GM18507 (cell line): ENCODE measurements around the gene HECTD4.
"Not testable (repeated sequence)": the region's sequence is repeated elsewhere in the genome, so short reads cannot be mapped to it uniquely, and the experiment has no call there.

Source experiments
- DNase-seq: peaks from one replicate; pipeline ENCODE4 v3.0.0; 2011; ENCODE audit warnings: low read depth; ENCODE audit not compliant: insufficient read length; ENCODE audit errors: extremely low spot score
- FAIRE-seq: peaks from 2 replicates; lab custom pipeline; 2011; peaks lifted over from hg19 to GRCh38; lab: Jason Lieb, UNC

Gene HECTD4

DNA sequence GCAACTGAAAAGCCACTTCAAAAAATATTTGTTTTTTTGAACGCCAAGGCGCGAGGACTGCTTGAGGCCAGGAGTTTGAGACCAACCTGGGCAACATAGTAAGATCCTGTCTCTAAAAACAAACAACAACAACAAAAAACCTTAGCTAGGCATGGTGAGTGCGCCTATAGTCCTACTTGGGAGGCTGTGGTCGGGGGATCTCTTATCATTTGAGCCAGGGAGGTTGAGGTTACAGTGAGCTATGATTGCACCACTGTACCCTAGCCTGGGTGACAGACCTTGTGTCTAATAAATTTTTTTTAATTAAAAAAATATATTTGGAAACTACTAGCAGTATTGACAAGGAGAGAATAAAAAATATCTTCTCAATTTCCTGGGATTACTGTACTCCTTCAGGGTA, 143.8 kb downstream of the HECTD4 start:
- FAIRE-seq = no peak
- DNase-seq = no peak

DNA sequence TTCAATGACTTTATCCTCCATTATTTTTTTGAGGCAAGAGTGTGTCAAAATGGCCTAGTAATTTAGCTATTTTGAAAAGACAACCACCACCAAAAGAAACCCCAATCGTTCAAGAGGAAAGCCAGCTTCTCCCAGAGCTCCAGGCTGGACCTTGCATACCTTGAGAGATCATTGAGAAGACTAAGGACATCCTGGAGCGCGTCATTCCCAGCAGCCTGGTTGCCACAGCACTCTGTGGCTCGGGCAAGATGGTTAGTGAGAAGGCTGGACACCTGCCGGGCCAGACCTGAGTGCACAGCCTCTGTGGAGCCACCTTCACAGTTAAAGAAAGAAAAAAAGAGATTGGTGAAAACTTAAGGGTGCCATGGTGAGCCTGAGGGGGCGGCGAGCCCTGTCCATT, 145.4 kb downstream of the HECTD4 start:
- DNase-seq (no peak), FAIRE-seq (no peak)

DNA sequence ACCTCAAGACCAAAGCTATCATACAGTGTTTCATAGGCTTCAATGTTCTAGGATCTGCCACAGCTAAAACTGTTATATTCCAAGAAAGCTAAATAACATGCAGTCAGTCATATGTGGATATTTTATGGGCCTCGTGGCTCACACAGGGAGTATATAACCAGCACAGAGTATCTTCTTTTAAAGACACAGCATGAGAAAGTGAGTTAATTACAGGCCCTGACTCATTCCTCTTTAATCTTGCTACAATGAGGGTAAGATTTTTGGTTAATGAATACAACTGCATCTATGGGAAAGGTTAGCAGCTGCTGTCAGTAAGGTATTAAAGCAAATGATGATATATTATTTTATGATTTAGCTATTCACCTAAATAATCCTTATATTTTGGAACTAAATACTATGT, 145.8 kb downstream of the HECTD4 start:
- DNase-seq (no peak), FAIRE-seq (no peak)

DNA sequence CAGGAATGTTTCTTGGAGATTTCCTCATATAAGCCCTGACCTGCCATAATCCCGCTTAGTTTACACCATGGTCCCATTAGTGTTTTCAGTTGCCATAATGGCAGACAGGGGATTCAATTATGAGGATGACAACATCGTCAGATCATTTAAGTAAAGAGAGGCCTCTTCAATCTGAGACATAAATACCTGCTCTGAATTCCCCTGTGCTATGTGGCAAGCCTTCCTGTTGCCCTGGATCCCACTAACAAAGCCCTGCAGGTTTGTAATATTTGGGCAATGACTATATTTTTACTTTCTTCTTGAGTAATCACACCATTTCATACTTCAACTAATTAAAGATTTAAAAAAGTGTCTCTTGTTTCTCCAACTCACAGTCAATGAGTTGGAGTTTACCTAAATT, 147.9 kb downstream of the HECTD4 start:
- FAIRE-seq (no peak), DNase-seq (no peak)

DNA sequence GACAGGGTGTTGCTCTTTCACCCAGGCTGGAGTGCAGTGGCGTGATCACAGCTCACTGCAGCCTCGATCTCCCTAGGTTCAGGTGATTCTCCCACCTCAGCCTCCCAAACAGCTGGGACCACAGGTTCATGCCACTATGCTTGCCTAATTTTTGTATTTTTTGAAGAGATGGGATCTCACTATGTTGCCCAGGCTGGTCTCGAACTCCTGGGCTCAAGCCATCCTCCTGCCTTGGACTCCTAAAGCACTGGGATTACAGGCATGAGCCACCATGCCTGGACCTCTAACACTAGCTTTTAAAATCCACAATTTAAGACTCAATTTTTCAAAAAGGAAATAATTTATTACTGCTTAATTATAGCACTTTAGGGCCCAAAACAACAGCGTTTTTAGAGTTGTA, 149.0 kb downstream of the HECTD4 start:
- no peak for FAIRE-seq
- no peak for DNase-seq

DNA sequence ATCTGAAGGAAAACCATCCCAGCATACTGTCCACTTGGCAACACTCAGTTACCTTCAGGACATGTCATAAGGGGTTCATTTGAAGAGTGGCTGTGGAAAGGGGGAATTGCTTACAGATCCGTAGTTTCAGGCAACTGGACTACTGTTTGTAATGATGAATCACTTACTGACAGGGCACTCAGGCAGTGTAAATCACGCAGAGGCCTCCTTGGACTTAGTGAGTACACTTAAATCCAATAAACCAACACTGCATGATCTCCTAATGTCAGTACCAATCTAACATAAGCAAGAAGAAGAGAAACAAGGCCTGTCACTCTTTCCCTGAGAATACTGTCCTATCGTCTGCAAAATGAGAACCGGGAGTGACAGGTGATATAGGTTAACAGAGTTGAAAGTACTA, 152.1 kb downstream of the HECTD4 start:
- FAIRE-seq (no peak), DNase-seq (no peak)

DNA sequence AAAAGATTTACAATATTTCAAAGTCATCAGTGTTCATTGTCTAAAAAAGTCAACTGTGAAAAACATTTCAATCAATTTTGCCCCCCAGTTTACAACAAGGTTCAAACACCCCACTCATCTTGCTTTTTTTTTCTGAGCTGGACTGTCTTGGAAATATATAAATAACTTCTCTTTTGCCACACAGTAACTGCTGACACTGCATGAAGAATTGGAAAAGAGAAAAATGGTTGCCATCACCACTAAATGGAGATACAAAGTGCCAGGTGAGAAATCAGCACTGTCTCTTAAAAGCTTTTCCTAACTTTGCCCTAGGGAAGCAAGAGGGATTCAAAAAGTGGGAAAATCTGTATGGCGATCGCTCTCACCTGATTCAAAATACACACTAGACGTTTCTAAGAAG, 155.5 kb downstream of the HECTD4 start:
- no peak for FAIRE-seq
- DNase-seq = no peak

DNA sequence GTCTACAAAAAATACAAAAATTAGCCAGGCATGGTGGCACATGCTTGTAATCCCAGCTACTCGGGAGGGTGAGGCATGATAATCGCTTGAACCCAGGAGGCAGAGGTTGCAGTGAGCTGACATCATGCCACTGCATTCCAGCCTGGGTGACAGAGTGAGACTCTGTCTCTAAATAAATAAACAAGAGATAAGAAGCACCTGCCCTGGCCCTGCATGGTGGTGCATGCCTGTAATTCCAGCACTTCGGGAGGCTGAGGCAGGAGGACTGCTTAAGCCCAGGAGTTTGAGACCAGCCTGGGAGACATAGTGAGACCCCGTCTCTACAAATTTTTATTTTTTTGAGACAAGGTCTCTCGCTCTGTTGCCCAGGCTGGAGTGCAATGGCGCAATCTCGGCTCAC, 161.6 kb downstream of the HECTD4 start:
- FAIRE-seq, DNase-seq: not testable (repeated sequence)

DNA sequence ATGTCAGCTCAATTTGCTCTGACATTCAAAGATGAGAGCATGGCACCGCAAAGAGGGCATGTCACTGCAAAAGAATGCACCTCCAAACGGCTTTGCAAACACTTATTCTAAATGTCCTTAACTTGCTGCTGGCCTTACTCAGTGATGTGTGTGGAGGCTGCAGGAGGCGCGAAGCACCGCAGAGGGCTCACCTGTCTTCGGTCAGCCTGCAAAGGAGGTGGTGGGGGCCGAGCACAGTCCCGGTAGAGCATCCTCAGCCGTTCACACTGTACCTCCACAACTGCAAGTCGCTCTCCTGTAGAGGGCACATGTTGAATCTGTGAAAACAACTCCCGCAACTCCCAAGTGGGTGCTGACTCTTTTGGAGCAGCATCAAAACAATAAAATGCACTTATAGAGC, 163.0 kb downstream of the HECTD4 start:
- no peak for FAIRE-seq
- DNase-seq = no peak

DNA sequence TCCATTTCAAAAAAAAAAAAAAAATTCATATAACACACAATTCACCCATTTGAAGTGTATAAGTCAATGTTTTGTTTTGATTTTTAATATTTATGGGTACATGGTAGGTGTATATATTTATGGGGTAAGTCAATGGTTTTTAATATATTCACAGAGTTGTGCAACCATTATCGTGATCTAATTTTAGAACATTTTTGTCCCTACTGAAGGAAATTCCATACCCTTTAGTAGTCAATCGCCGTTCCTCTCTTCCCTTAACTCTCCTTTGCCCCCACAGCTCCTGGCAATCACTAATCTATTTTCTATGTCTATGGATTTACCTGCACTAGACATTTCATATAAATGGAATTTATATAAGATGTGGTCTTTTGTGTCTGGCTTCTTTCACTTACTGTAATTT, 164.1 kb downstream of the HECTD4 start:
- FAIRE-seq (no peak), DNase-seq (no peak)

DNA sequence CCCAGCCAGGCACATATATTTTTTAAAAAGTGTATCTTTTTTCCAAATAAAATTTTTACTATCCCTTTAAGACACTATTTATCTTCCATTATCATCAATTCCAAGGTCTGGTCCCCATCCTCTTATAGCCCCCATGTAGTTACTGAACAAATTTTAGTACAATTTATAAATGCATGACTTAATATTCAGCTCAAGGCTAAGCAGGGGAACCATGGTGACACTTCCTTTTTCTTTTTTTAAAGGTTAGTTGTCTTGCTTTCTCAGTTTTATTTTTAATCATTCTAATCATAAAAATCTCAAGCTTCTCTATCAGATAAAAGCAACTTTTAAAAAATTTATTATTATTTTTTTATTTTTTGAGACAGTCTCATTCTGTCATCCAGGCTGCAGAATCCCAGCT, 164.6 kb downstream of the HECTD4 start:
- DNase-seq = no peak
- FAIRE-seq = no peak

DNA sequence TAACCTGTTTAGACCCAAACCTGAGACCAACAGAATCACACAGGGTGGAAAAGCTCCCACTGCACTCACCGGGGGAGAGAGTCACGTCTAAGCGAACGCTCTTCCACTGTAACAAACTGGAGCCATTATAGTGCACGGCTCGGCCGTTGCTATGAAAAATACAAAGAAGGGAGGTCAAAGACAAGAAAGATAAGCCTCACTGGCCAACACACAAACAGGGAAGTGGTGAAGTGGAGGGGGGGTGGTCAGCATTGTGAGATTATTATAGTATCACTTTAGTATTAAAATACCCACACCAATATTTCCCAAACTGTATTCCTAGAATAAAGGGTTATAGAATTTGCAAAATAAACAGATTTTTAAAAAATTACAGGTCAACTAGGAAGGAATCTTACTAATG, 166.0 kb downstream of the HECTD4 start:
- no peak for DNase-seq
- no peak for FAIRE-seq

DNA sequence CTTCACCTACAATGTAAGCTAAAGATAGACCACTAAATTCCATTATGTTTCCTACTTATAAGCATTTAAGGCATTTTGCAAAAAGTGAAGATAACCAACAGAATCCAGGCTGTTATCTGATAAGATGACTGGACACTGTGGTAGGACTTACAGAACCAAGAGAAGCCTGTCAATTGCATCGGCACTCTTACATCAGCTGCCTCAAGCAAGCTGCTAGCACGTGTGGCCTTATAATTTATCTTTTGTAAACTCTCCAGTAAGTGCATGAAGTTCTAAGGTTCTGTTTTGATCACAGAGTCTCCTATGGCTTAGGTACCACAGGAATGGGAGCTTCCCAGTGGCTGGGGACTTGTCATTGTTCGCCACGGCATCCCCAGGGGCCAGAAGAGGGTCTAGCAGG, 168.2 kb downstream of the HECTD4 start:
- DNase-seq (no peak), FAIRE-seq (no peak)

DNA sequence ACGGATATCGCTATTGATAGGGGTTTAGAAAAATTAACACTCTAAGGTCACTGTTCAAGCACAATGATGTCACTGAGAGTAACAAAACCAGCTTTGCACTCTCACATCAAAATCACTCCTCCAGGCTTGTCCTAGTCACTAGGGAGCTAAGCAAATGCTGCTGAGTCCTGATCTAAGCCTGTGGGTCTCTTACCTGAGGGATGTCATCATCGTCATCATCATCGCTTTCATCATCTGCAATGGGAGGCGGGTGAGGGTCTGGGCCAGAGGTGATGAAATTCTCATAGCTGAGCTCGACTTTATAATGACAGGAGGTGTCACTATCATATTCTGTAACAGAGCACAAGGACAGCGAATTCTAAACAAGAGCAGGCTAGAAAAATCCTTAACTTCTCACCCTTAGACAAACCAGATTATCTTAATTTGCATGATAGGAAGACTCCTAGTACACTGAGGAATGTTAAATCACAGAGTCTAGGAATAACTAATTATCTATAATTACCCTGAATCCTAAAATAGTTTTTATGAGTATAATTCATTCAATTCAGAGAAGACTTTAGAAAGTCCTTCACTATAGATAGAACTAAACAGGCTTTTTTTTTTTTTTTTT, 173.8 kb downstream of the HECTD4 start:
- DNase-seq = no peak
- no peak for FAIRE-seq

DNA sequence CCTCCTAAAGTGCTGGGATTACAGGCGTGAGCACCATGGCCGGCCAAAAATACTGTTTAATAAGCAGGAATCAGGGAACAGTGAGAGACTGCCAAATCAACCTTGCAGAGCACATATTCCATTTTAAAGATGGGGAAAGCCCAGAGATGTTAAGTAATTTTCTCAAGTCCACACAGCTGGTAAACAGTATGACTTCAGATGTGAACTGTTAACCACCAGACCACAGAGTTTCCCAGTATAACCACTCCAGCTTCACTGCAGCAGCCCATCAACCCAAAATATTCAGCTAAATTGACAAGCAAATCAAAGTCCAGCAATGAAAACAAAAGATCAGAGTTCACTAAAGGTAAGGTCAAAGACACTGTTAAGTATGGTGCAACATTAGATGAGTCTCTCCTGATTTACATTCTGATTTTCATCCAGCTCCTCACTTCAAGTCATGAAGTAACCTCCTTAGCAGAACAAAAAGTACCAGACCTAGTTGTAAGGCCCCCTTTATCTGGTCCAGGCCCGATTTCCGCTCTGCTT, 174.8 kb downstream of the HECTD4 start:
- FAIRE-seq = no peak
- DNase-seq = no peak

DNA sequence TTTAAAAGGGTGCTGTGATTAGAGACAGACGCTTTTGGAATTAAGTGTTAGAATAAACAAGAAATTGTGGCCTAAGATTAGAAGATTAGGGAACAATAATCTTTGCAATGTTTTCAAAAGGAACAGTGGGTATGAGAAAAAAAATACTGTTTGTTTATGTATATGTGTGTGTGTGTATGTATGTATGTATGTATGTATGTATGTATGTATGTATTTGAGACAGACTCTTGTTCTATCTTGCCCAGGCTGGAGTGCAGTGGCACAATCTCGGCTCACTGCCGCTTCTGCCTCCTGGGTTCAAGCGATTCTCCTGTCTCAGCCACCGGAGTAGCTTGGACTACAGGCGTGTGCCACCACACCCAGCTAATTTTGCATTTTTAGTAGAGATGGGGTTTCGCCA, 175.3 kb downstream of the HECTD4 start:
- FAIRE-seq = no peak
- DNase-seq = no peak

DNA sequence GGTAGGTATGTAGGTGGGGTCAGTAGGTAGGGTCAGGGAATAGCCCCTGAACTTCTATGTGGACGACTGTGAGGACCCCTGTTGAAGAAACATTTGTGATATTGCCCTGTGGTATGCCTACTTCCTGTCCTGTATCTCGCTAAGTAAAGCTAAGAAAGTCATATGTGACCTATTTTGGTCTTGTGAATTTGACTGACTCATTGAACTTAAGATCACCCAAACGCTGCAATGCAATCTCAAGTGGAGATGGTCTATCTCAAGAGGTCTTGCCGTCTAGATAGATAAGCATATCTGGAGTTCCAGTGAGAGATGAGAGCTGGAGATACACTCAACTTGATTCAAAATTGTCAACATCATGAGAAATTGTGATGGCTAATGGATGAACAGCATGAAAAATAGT, 183.1 kb downstream of the HECTD4 start:
- no peak for DNase-seq
- no peak for FAIRE-seq

DNA sequence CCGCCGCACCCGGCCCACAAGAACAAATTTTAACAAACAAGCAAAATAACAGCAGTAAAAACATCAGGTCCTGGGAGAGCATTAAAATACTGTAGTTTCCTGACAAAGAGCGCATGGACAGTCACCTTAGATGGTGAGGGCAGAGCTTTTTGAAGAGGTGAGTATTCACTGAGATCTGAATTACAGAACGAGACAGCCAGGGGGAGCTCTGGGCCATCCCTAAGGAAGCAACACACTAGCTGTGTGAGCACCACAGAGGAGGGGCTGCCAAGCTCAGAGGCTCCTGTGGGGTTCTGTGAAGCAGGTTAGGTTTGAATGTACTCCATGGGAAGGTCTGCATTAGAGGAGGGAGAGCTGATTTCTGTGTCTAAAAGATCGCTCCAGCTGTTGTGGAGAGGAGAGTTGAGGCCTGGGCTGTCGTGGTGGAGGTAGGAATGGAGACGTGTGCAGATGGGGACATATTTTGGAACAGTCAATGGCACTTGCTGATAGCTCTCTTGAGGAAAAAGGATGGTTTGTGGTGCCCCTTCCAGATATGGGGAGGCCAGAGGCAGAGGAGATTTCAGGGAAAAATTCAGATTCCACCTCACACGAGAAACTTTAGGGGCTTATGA, 184.0 kb downstream of the HECTD4 start:
- FAIRE-seq = peak; percentile 26
- peak; percentile 30 for DNase-seq

DNA sequence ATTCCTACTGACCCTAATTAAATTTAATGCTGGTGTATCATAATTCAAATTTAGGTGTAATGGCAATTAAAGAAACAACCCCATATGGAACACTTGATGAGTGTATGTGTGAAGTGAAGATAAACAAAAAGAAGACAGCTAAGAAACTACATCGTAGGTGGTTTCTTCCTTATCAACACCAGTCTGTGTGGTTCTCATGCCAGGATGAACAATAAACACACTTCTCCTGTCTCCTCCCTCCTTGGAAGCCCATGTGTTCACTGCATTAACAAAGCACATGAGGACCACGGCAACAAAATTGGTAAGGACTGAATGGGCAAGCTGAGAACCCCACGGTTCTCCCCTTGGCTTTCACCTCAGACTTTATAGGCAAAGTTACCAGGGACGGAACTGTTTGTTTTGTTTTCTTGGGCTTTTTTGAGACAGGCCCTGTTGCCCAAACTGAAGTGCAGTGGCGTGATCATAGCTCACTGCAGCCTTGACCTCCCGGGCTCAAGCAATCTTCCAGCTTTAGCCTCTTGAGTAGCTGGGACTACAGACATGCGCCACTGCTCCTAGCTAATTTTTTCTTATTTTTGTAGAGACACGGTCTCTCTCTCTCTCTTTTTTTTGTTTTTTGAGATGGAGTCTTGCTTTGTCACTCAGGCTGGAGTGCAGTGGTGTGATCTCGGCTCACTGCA, 185.9 kb downstream of the HECTD4 start:
- no peak for DNase-seq
- FAIRE-seq = no peak

DNA sequence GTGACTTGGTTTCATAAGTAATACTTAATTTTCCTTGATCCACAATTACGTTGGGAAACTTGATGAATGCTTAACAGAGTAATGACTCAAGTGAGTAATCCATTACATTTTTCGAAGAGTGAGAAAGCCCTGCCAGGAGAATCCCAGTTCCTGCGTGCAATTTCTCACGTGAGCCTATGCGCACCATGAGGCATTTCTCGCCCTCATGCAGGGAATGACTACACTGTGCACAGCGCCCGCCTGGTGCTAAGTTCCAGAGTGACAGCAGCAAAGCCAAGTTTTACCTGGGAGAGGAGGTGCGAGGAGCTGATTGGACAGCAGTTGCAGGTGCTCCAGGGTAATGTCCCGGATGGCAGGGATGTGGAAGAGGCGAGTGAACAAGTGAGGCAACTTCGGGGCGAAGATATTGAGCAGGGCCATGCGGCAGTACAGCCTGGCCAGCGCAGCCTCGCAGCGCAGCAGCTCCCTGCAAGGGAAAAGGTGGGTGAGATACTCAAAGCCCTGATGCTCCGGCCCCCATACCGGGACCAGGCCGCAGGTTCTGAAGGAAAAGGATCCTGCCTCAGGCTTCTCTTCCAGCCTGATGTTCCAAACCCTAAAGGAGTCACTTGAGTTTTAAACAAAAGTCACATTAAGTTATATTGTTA, 187.5 kb downstream of the HECTD4 start:
- no peak for FAIRE-seq

DNA sequence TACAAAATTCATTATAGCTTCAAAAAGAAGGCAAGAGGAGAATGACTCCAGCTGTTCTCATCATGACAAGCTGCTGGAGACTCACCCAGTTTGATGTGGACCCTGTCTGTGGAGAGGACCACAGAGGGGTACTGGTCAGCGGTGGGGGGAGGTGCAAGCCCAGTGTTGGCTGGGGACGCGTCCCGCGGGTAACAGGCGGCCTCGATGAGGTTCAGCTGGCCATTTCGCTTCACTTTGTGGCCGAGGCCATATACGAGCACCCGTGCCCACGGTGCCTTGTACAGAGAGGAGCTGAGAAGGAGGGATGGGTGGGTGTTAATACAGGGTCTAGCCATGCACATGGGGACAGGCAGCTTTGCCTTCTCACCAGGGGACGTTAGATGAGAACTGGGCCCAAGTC, 189.8 kb downstream of the HECTD4 start:
- no peak for FAIRE-seq
- DNase-seq = no peak

More for the DNA sequence above, 187.5 kb downstream of the HECTD4 start:
- DNase-seq = no peak
